Measurements from ENCODE around the gene ATF7IP2. TPM values are rescaled to one million over a fixed set of nuclear protein-coding genes. Genes with fewer than 3 reads are reported as not detected.
A peak's percentile ranks its signal among the peaks of the same experiment; 100 is the strongest.

The ATF7IP2 gene
- total RNA-seq, 1 experiment from 2014 or later, result 25.2 TPM

- no peak for TF ChIP-seq SIN3A (IDR thresholded peaks at IDR 0.05; ENCODE audit: borderline replicate concordance, insufficient read depth, low read depth, low read length)
- no peaks in the 10 kb centered on the region for H3K27me3 ChIP-seq (ENCODE audit: control insufficient read depth, insufficient read depth, low read length)
- ATAC-seq (no peak), DNase-seq (ENCODE audit: low read depth, low spot score) (no peak)
- no peaks in the 10 kb centered on the region for H3K9me3 ChIP-seq (ENCODE audit: control insufficient read depth, insufficient read depth, low read depth, low read length)
- no peaks in the 10 kb centered on the region for H3K4me1 ChIP-seq (ENCODE audit: control insufficient read depth, insufficient read depth, low read length)
- intact Hi-C loops (cut with micrococcal nuclease; ENCODE audit: unreplicated experiment), result no loop called here
- CTCF ChIA-PET, result interaction anchor here (0.7 kb wide), 1 partner anchor 28 kb away, joined by 3 read pairs; no protein-coding TSS in a partner anchor
- H3K36me3 ChIP-seq (ENCODE audit: control insufficient read depth, insufficient read depth, low read length), result no peaks in the 10 kb centered on the region
- BruUV-seq (replicated peaks), result no TSS peak
- in situ Hi-C loops (cut with HindIII; ENCODE audit: low pct_unique_long_range_greater_than_20kb, low sequenced_read_pairs), result no loop called here
- no peak overlapping the region for H3K4me3 ChIP-seq (ENCODE audit: low read depth in 2 of 2, low read length in 2 of 2)
- H3K27ac ChIP-seq (ENCODE audit: low read length), result no peak overlapping the region
- POLR2A ChIA-PET, result no interaction called here
Observed at GRCh38 chr16:10511829-10512228, 126.0 kb downstream of the ATF7IP2 start.

- peak; percentile 38 for DNase-seq (ENCODE audit: low read depth, low spot score)
- Histone ChIP-seq H3K27ac (ENCODE audit: low read length) (no peak overlapping the region), H3K4me1 (ENCODE audit: control insufficient read depth, insufficient read depth, low read length) (no peaks in the 10 kb centered on the region), H3K4me3 (ENCODE audit: low read depth in 2 of 2, low read length in 2 of 2) (no peak overlapping the region), H3K27me3 (ENCODE audit: control insufficient read depth, insufficient read depth, low read length) (no peaks in the 10 kb centered on the region), H3K9me3 (ENCODE audit: control insufficient read depth, insufficient read depth, low read depth, low read length) (no peaks in the 10 kb centered on the region), H3K36me3 (ENCODE audit: control insufficient read depth, insufficient read depth, low read length) (no peaks in the 10 kb centered on the region)
- intact Hi-C loops (cut with micrococcal nuclease; ENCODE audit: unreplicated experiment) (loop anchor here (1.0 kb wide), 1 partner anchor 223 kb away; no protein-coding TSS in a partner anchor), in situ Hi-C loops (cut with HindIII; ENCODE audit: low pct_unique_long_range_greater_than_20kb, low sequenced_read_pairs) (no loop called here)
- no peak for ATAC-seq
- CTCF ChIA-PET, result interaction anchor here (0.5 to 2.2 kb wide), 7 partner anchors 22 to 404 kb away, joined by 3 to 13 read pairs (median 3); no protein-coding TSS in a partner anchor
- POLR2A ChIA-PET, result interaction anchor here (0.6 kb wide), 1 partner anchor 196 kb away, joined by 4 read pairs; no protein-coding TSS in a partner anchor
- BruUV-seq (replicated peaks), result no TSS peak
- TF ChIP-seq SIN3A (IDR thresholded peaks at IDR 0.05; ENCODE audit: borderline replicate concordance, insufficient read depth, low read depth, low read length), result no peak
- TF ChIP-seq, protein P1, sequence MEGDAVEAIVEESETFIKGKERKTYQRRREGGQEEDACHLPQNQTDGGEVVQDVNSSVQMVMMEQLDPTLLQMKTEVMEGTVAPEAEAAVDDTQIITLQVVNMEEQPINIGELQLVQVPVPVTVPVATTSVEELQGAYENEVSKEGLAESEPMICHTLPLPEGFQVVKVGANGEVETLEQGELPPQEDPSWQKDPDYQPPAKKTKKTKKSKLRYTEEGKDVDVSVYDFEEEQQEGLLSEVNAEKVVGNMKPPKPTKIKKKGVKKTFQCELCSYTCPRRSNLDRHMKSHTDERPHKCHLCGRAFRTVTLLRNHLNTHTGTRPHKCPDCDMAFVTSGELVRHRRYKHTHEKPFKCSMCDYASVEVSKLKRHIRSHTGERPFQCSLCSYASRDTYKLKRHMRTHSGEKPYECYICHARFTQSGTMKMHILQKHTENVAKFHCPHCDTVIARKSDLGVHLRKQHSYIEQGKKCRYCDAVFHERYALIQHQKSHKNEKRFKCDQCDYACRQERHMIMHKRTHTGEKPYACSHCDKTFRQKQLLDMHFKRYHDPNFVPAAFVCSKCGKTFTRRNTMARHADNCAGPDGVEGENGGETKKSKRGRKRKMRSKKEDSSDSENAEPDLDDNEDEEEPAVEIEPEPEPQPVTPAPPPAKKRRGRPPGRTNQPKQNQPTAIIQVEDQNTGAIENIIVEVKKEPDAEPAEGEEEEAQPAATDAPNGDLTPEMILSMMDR (IDR thresholded peaks at IDR 0.05), result peak; percentile 77
Observed at GRCh38 chr16:10514369-10515055, 128.7 kb downstream of the ATF7IP2 start.

GRCh38 chr16:10517868-10518267 lies 132.0 kb downstream of the ATF7IP2 start:
- TF ChIP-seq SIN3A (IDR thresholded peaks at IDR 0.05; ENCODE audit: borderline replicate concordance, insufficient read depth, low read depth, low read length) (no peak), POLR2AphosphoS5 (IDR thresholded peaks at IDR 0.05; ENCODE audit: low read depth, low read length) (no peak), TCF7L2 (IDR thresholded peaks at IDR 0.05; ENCODE audit: low read depth, low read length) (no peak)
- TF ChIP-seq, protein P2, sequence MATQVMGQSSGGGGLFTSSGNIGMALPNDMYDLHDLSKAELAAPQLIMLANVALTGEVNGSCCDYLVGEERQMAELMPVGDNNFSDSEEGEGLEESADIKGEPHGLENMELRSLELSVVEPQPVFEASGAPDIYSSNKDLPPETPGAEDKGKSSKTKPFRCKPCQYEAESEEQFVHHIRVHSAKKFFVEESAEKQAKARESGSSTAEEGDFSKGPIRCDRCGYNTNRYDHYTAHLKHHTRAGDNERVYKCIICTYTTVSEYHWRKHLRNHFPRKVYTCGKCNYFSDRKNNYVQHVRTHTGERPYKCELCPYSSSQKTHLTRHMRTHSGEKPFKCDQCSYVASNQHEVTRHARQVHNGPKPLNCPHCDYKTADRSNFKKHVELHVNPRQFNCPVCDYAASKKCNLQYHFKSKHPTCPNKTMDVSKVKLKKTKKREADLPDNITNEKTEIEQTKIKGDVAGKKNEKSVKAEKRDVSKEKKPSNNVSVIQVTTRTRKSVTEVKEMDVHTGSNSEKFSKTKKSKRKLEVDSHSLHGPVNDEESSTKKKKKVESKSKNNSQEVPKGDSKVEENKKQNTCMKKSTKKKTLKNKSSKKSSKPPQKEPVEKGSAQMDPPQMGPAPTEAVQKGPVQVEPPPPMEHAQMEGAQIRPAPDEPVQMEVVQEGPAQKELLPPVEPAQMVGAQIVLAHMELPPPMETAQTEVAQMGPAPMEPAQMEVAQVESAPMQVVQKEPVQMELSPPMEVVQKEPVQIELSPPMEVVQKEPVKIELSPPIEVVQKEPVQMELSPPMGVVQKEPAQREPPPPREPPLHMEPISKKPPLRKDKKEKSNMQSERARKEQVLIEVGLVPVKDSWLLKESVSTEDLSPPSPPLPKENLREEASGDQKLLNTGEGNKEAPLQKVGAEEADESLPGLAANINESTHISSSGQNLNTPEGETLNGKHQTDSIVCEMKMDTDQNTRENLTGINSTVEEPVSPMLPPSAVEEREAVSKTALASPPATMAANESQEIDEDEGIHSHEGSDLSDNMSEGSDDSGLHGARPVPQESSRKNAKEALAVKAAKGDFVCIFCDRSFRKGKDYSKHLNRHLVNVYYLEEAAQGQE (IDR thresholded peaks at IDR 0.05; ENCODE audit: insufficient read depth in 1 of 2, low read depth in 2 of 2, low read length in 1 of 2), result no peak
- TF ChIP-seq, protein P1 (IDR thresholded peaks at IDR 0.05), result no peak
- ChIA-PET CTCF (no interaction called here), POLR2A (interaction anchor here (0.6 kb wide), 1 partner anchor 214 kb away, joined by 9 read pairs; no protein-coding TSS in a partner anchor)
- Histone ChIP-seq H3K27ac (ENCODE audit: low read length) (no peak overlapping the region), H3K36me3 (ENCODE audit: control insufficient read depth, insufficient read depth, low read length) (no peaks in the 10 kb centered on the region), H3K9me3 (ENCODE audit: control insufficient read depth, insufficient read depth, low read depth, low read length) (no peaks in the 10 kb centered on the region), H3K4me3 (ENCODE audit: low read depth in 2 of 2, low read length in 2 of 2) (no peak overlapping the region), H3K4me1 (ENCODE audit: control insufficient read depth, insufficient read depth, low read length) (no peaks in the 10 kb centered on the region), H3K27me3 (ENCODE audit: control insufficient read depth, insufficient read depth, low read length) (no peaks in the 10 kb centered on the region)
- intact Hi-C loops (cut with micrococcal nuclease; ENCODE audit: unreplicated experiment), result no loop called here
- no TSS peak for BruUV-seq (replicated peaks)
- ATAC-seq, result no peak
- DNase-seq (ENCODE audit: low read depth, low spot score), result no peak
- in situ Hi-C loops (cut with HindIII; ENCODE audit: low pct_unique_long_range_greater_than_20kb, low sequenced_read_pairs), result no loop called here
